Measurements from ENCODE around the gene PON3. TPM values are rescaled to one million over a fixed set of nuclear protein-coding genes. Genes with fewer than 3 reads are reported as not detected.
A peak's percentile ranks its signal among the peaks of the same experiment; 100 is the strongest.

PON3 gene
- polyA plus RNA-seq, 2 of the 4 experiments (the other 2 are of a cell fraction), result 48.7 to 142 TPM

DNA sequence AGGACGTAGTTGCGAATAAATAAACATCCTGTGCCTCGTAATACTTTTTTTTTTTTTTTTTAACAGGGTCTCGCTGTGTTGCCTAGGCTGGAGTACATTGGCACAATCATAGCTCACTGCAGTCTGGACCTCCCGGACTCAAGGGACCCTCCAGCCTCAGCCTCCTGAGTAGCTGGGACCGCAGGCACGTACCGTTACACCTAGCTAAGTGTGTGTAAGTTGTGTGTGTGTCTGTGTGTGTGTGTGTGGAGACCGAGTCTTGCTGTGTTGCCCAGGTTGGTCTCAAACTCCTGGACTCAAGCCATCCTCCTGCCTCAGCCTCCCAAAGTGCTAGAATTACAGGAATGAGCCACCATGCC is 39.2 kb upstream of the PON3 start:
- FAIRE-seq, result no peak
- ChIA-PET POLR2A (interaction anchor here (0.6 to 3.0 kb wide), 11 partner anchors 9 to 65 kb away, joined by 3 to 20 read pairs (median 7); partner anchors contain the start of gene PON3), CTCF (interaction anchor here (0.7 to 3.5 kb wide), 10 partner anchors 23 to 251 kb away, joined by 3 to 32 read pairs (median 3); partner anchors contain the start of gene PON3)
- Histone ChIP-seq H3K4me1 (peaks cover 81% of the 10 kb centered on the region), H3K27ac (peak overlapping the region; percentile 96 to 98), H3K4me3 (peak overlapping the region; percentile 65), H3K4me2 (peak overlapping the region; percentile 90), H3K9me3 (no peaks in the 10 kb centered on the region)
- TF ChIP-seq JUN (IDR thresholded peaks at IDR 0.05) (peak in 1 of 2 experiments; percentile 38; a peak in 2 of 5 replicates), RNF2 (IDR thresholded peaks at IDR 0.05; ENCODE audit: borderline replicate concordance, low read depth) (no peak), HOXB13 (CRISPR knock-in tag; IDR thresholded peaks at IDR 0.05; ENCODE audit: low read depth) (peak; percentile 72), POLR2A (IDR thresholded peaks at IDR 0.05; ENCODE audit: low read length) (peak; percentile 76), MYC (IDR thresholded peaks at IDR 0.05; ENCODE audit: borderline replicate concordance, low read length) (no peak)
- peak; percentile 12 to 58; a peak in 5 of 6 replicates for ATAC-seq
- no peak for DNase-seq (ENCODE audit: low read depth in 1 of 2, low spot score in 1 of 2)
- WGBS (ENCODE audit: missing lambda C conversion rate), result 2% methylated on average over 9 of the region's 9 CpGs

DNA sequence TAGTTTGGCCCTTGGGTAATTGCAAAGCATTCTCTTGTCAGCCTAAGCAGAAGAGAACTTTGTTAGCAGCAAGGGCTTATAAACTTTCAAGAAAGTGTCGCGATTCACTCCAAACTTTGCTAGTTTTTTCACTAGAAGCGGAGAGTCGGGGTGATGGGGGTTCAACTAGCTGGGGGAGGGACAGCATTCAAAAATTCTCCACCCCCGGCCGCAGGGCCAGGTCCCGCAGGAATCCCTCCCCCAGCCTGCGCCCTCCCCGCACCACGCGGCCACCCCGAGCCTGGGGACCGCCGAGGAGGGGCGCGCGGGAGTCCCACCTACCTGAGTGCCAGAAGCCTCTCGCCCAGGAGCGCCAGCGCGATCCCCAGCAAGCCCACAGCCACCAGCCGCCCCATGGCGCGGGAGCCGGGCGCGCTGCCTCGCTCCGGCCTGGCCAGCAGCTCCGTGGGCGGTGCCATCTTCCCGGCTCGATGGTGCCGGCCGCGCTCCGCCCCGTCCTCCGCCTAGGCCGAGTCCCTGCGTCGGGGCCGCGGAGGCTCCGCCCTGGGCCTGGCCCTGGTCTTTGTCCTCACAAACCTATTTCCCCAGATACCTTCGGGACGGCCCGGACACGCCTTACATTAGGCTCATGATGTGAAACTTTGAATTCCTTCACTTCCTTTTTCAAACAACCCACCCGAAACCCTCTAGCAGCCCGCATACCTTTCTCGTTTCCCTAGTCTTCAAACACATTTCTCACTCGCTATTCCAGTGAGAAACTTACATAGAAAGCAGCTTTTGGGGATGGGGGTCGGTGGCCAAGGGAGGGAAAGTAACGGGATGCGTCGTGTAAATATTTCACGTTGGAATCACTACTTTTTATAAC is 38.6 kb upstream of the PON3 start, which contains the start of gene PON2:
PON2 (minus strand) TSS at position 472 of the 865 bp plus-strand sequence; CDS start at position 395, 77 bp downstream.
- POLR2A ChIA-PET, result interaction anchor here (0.7 to 3.0 kb wide), 12 partner anchors 9 to 66 kb away, joined by 3 to 20 read pairs (median 5); partner anchors contain the start of gene PON3
- DNase-seq (ENCODE audit: low read depth in 1 of 2, low spot score in 1 of 2) (peak; percentile 79 to 97), ATAC-seq (peak; percentile 94 to 95), FAIRE-seq (no peak)
- CTCF ChIA-PET, result interaction anchor here (0.7 to 3.5 kb wide), 12 partner anchors 9 to 255 kb away, joined by 3 to 32 read pairs (median 3); partner anchors contain the start of gene PON3
- Histone ChIP-seq H3K4me2 (peak within 1 kb of the TSS; percentile 90), H3K9me3 (no peaks in the 10 kb centered on the region), H3K27ac (peak within 1 kb of the TSS; percentile 96 to 98), H3K4me3 (peak within 1 kb of the TSS; percentile 65), H3K4me1 (peaks cover 81% of the 10 kb centered on the region)
- 1% methylated on average over 24 of the region's 58 CpGs for WGBS (ENCODE audit: missing lambda C conversion rate)
- TF ChIP-seq ZC3H11A (IDR thresholded peaks at IDR 0.05), result no peak
- TF ChIP-seq, protein P1, sequence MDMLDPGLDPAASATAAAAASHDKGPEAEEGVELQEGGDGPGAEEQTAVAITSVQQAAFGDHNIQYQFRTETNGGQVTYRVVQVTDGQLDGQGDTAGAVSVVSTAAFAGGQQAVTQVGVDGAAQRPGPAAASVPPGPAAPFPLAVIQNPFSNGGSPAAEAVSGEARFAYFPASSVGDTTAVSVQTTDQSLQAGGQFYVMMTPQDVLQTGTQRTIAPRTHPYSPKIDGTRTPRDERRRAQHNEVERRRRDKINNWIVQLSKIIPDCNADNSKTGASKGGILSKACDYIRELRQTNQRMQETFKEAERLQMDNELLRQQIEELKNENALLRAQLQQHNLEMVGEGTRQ (IDR thresholded peaks at IDR 0.05), result no peak
- TF ChIP-seq JUN (IDR thresholded peaks at IDR 0.05), result peak; percentile 96 to 97
- TF ChIP-seq CHD2 (IDR thresholded peaks at IDR 0.05; ENCODE audit: low read length, partially characterized antibody), result no peak
- TF ChIP-seq CBX2 (IDR thresholded peaks at IDR 0.05; ENCODE audit: borderline replicate concordance, low read depth), result no peak
- TF ChIP-seq FOSL2 (IDR thresholded peaks at IDR 0.05), result no peak
- peak; percentile 58 for TF ChIP-seq FOSL2 (CRISPR knock-in tag; IDR thresholded peaks at IDR 0.05)
- TF ChIP-seq, protein P2, sequence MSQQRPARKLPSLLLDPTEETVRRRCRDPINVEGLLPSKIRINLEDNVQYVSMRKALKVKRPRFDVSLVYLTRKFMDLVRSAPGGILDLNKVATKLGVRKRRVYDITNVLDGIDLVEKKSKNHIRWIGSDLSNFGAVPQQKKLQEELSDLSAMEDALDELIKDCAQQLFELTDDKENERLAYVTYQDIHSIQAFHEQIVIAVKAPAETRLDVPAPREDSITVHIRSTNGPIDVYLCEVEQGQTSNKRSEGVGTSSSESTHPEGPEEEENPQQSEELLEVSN (IDR thresholded peaks at IDR 0.05; ENCODE audit: borderline replicate concordance, low read depth), result peak; percentile 80; the same call in 1 of the 2 replicates
- TF ChIP-seq EHMT2 (IDR thresholded peaks at IDR 0.05; ENCODE audit: low read depth), result no peak
- TF ChIP-seq GATA3 (IDR thresholded peaks at IDR 0.05; ENCODE audit: borderline replicate concordance), result peak; percentile 30; the same call in 1 of the 2 replicates
- TF ChIP-seq EHF (CRISPR knock-in tag; IDR thresholded peaks at IDR 0.05), result 0 out of 2 replicates have a peak, but pooled peaks have one; percentile 23
- peak; percentile 88 for TF ChIP-seq POLR2A (IDR thresholded peaks at IDR 0.05; ENCODE audit: low read length)
- TF ChIP-seq CBX8 (IDR thresholded peaks at IDR 0.05), result no peak
- peak; percentile 51; the same call in 1 of the 2 replicates for TF ChIP-seq HOXA7 (CRISPR knock-in tag; IDR thresholded peaks at IDR 0.05)
- TF ChIP-seq, protein P3, sequence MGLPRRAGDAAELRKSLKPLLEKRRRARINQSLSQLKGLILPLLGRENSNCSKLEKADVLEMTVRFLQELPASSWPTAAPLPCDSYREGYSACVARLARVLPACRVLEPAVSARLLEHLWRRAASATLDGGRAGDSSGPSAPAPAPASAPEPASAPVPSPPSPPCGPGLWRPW (IDR thresholded peaks at IDR 0.05), result no peak
- TF ChIP-seq TP53 (CRISPR knock-in tag; IDR thresholded peaks at IDR 0.05), result 0 out of 2 replicates have a peak, but pooled peaks have one; percentile 14
- peak; percentile 10 to 71; a peak in 2 of 5 replicates for TF ChIP-seq EP300 (IDR thresholded peaks at IDR 0.05)
- TF ChIP-seq HOXB5 (CRISPR knock-in tag; IDR thresholded peaks at IDR 0.05), result peak; percentile 50; the same call in 1 of the 2 replicates
- TF ChIP-seq, protein P4, sequence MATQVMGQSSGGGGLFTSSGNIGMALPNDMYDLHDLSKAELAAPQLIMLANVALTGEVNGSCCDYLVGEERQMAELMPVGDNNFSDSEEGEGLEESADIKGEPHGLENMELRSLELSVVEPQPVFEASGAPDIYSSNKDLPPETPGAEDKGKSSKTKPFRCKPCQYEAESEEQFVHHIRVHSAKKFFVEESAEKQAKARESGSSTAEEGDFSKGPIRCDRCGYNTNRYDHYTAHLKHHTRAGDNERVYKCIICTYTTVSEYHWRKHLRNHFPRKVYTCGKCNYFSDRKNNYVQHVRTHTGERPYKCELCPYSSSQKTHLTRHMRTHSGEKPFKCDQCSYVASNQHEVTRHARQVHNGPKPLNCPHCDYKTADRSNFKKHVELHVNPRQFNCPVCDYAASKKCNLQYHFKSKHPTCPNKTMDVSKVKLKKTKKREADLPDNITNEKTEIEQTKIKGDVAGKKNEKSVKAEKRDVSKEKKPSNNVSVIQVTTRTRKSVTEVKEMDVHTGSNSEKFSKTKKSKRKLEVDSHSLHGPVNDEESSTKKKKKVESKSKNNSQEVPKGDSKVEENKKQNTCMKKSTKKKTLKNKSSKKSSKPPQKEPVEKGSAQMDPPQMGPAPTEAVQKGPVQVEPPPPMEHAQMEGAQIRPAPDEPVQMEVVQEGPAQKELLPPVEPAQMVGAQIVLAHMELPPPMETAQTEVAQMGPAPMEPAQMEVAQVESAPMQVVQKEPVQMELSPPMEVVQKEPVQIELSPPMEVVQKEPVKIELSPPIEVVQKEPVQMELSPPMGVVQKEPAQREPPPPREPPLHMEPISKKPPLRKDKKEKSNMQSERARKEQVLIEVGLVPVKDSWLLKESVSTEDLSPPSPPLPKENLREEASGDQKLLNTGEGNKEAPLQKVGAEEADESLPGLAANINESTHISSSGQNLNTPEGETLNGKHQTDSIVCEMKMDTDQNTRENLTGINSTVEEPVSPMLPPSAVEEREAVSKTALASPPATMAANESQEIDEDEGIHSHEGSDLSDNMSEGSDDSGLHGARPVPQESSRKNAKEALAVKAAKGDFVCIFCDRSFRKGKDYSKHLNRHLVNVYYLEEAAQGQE (IDR thresholded peaks at IDR 0.05), result no peak
- no peak for TF ChIP-seq NPAS2 (CRISPR knock-in tag; IDR thresholded peaks at IDR 0.05; ENCODE audit: borderline replicate concordance)
- TF ChIP-seq RARB (CRISPR knock-in tag; IDR thresholded peaks at IDR 0.05), result no peak
- TF ChIP-seq CEBPB (IDR thresholded peaks at IDR 0.05), result peak in 1 of 2 experiments; percentile 11; a peak in 1 of 4 replicates
- TF ChIP-seq JUNB (IDR thresholded peaks at IDR 0.05), result no peak
- TF ChIP-seq MYC (IDR thresholded peaks at IDR 0.05; ENCODE audit: borderline replicate concordance, low read length), result peak; percentile 94
- TF ChIP-seq, protein P5, sequence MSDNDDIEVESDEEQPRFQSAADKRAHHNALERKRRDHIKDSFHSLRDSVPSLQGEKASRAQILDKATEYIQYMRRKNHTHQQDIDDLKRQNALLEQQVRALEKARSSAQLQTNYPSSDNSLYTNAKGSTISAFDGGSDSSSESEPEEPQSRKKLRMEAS (IDR thresholded peaks at IDR 0.05), result peak; percentile 84
- no peak for TF ChIP-seq BHLHE40 (IDR thresholded peaks at IDR 0.05; ENCODE audit: low read depth, low read length)
- no peak for TF ChIP-seq TFCP2L1 (CRISPR knock-in tag; IDR thresholded peaks at IDR 0.05)
- no peak for TF ChIP-seq RCOR1 (IDR thresholded peaks at IDR 0.05; ENCODE audit: low read depth, low read length)
- 0 out of 2 replicates have a peak, but pooled peaks have one; percentile 30 for TF ChIP-seq HOXB13 (CRISPR knock-in tag; IDR thresholded peaks at IDR 0.05; ENCODE audit: low read depth)

Data from A549 (cell line).